HUDEP-2 (cell line): Measurements from ENCODE around the gene POLG2.
"Not testable (repeated sequence)": the region's sequence is repeated elsewhere in the genome, so short reads cannot be mapped to it uniquely, and the experiment has no call there.

Experiments
- DNase-seq, 76 experiments: peaks; one replicate each; lab custom pipeline; 2025; ENCODE audit not compliant: unreplicated experiment in 76 of 76; lab: John Stamatoyannopoulos, UW

The POLG2 gene

GRCh38 chr17:64443086-64443760, 53.6 kb downstream of the POLG2 start:
- DNase-seq, result no peak

GRCh38 chr17:64442541-64442971, 54.3 kb downstream of the POLG2 start:
- no peak for DNase-seq

- no peak for DNase-seq
Observed at GRCh38 chr17:64441772-64442540, 54.9 kb downstream of the POLG2 start.

GRCh38 chr17:64439956-64440355, 56.9 kb downstream of the POLG2 start:
- DNase-seq, result no peak

- DNase-seq, result not testable (repeated sequence)
Observed at GRCh38 chr17:64439521-64439920, 57.3 kb downstream of the POLG2 start.

GRCh38 chr17:64437944-64438525, 58.8 kb downstream of the POLG2 start:
- DNase-seq, result no peak

- no peak for DNase-seq
Observed at GRCh38 chr17:64431534-64431933, 65.3 kb downstream of the POLG2 start.

GRCh38 chr17:64430036-64430435, 66.8 kb downstream of the POLG2 start:
- DNase-seq, result not testable (repeated sequence)

- DNase-seq, result no peak
Observed at GRCh38 chr17:64428406-64428805, 68.4 kb downstream of the POLG2 start.
